RKO (cell line): ENCODE data around the gene IL1B.

ENCODE experiments used
- DNase-seq: peaks from one replicate; pipeline ENCODE4 v3.0.0-alpha.2; 2016; ENCODE audit warnings: low spot score

Gene IL1B

DNA sequence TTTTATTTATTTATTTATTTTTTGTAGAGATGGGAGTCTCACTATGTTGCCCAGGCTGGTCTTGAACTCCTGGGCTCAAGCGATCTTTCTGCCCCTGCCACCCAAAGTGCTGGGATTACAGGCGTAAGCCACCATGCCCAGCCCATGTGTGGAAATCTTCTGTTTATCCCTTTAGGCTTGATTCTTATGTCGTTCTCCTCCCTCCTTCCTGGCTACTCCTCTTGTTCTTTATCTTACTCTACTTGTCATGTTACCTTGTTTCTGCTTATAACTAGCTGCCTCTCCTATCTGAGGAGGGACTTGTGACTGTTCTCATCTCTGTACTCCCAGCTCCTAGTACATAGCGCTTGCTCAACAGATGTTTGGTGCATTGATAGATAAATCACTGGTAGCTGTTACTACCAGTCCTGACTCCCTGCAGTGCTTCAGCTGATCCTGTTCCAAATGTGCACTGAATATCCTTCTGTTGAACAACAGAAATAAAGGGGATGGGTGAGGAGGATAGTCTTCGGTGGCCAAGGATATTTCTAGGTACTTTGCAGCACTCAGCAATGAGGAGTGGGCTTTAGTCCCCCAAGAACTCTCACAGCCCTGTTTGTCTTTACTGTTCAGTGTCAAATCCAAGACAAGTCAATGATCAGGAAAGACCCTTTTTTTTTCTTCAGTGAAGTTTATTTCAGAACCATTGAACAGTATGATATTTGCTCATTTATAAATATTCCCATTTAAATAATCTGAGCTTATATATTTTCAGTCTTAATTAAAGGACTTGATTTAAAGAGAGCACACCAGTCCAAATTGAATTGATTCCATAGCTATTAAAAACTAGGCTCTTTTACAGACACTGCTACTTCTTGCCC lies 7.2 kb downstream of the IL1B start:
- DNase-seq: no peak

DNA sequence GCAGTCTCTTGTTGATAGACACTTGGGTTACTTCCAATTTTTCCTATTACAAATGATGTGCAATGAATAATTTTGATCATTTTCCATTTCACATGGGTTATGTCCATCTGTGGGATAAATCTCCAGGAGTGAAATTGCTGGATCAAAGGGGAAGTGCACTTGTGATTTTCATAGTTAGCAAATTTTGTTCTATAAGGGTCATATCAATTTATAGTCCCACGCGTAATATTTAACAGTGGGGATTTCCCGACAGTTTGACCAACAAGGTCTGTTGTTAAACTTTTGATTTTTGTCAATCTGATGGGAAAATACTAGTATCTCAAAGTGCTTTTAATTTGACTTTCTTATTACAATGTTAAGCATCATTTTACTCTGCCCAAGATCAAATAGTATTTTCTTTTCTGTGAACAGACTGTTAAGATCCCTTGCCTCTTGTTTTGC lies 8.3 kb downstream of the IL1B start:
- DNase-seq: no peak

DNA sequence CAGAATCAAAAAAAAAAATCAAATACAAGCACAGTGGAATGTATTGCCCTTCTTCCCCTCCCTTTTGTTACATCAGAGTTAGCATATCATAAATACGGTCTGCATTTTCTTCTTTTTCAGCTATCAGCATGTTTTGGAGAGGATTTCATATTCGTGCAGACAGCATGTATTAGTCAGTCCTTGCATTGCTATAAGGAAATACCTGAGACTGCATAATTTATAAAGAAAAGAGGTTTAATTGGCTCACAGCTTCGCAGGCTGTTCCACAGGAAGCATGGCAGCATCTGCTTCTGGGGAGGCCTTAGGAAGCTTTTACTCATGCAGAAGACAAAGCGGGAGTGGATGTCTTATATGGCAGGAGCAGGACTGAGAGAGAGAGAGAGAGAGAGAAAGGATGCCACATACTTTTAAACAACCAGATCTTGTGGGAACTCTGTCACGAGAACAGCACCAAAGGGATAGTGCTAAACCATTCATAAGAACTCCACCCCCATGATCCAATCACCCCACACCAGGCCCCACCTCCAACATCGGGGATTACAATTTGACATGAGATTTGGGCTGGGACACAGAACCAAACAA lies 8.9 kb downstream of the IL1B start:
- no peak for DNase-seq

DNA sequence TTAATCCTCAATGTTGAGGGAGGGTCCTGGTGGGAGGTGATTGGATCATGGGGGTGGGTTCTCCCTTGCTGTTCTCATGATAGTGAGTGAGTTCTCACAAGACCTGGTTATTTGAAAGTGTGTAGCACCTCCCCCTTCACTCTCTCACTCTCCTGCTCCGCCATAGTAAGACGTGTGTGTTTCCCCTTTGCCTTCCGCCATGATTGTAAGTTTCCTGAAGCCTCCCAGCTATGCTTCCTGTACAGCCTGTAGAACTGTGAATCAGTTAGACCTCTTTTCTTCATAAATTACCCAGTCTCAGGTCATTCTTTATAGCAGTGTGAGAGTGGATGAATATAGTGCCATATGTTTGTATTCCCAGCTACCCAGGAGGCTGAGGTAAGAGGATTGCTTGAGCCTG lies 9.6 kb downstream of the IL1B start:
- no peak for DNase-seq

DNA sequence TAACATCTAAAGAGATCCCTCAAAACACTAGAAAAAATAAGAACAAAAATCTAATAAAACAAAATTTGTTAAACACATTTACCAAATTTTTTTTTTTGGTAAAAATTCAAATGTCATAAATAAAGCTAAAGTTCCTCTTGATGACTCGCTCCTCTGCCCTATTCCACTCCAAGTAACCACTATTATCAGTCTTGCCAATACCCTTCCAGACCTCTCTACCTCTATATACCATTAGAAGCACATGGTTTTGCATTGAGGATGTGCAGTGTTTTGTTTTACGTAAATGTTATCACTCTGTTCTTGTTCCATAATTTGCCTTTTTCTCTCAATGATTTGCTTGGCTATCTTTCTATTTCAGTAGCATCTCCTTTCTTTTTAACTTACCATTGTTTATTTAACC lies 10.9 kb downstream of the IL1B start:
- no peak for DNase-seq

DNA sequence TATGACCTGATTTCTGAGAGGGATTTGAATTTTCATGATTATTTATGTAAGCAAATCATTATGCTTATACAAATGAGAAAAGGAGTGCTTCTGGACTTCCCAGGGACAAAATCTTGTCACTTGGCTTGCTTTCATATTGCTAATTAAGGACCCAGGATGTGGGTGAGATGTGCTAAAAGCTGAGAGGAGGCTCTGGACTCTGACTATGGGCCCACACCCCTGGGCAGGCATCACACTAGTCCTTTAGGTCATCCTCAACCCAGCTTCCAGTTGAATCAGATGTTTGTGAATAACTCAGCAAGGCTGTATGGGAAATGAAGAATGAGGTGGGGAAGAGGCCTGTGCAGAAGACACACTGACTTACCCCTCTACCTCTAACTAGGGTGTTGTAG lies 11.9 kb downstream of the IL1B start:
- DNase-seq: no peak

DNA sequence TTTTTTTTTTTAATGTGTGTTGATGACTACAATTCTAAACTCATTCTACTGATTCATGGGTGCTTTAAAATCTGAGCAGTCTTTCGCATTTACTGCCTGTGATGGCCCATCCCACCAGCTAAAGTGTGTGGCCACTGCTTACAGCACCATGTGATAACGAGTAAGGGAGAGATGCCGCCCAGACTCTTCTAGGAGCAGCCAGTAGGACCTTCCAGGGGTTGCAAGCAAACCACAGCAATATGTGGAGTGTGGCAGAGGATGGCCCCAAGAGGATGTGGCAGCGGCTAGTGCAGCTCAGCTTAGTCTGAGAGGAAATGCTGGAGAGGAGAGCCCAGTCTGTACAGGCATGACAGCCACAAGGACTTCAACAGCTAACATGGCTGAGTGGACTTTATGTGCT lies 14.9 kb downstream of the IL1B start:
- DNase-seq: no peak

DNA sequence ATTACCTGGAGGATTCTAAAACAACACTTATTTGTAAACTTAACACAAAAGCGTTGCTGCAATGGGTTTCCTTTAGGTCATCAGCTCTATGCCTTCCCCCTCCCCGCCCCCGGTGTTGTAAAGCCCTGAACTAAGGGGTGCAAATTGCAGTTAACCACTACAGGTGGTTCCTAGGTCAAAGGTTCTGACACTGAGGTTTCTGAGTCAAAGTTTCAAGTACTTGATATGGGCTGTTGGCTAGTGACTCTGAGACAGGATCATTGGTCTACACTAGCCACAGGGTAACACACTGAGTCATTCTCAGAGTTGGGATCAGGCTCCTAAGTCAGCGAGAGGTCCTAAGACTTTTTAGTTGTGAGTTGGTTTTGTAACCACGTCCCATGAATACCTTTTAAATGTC lies 15.4 kb downstream of the IL1B start:
- DNase-seq: no peak

DNA sequence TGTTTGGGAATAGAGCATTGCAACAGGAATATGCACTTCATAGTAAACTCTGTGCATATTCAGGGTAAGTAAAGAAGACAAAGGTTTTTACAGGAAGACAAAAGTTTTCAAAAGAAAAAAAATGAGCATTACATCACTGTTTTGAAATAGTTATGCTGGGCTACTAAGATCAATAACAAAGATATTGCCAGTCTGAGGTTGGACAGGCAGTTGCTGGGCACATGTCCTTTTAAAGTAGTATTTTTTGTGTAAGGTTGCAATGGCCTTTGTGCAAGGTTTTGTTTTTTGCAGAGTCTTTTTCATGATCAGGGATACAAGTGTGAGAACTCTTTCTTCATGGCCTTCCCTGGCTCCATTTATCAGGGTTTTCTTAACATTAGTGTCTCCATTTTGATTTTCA lies 16.2 kb downstream of the IL1B start:
- DNase-seq: no peak

DNA sequence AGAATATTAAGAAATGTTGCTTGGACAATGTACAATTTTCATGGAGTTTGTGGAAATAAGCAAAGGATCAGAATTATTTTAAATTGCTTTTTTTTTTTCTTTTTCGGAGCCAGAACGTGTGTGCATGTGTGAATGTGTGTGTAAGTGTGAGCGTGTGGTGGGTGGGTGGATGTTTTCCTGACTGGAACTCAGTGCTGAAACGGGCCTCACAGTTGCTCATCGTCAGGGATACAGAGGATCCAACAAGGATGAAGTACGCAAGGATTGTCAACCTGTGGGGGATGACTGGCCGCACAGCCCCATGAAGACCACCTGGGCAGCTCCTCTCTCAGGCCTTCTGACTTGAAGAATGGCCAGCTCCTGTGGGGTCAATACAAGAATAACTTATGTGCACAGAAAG lies 17.5 kb downstream of the IL1B start:
- DNase-seq: no peak

DNA sequence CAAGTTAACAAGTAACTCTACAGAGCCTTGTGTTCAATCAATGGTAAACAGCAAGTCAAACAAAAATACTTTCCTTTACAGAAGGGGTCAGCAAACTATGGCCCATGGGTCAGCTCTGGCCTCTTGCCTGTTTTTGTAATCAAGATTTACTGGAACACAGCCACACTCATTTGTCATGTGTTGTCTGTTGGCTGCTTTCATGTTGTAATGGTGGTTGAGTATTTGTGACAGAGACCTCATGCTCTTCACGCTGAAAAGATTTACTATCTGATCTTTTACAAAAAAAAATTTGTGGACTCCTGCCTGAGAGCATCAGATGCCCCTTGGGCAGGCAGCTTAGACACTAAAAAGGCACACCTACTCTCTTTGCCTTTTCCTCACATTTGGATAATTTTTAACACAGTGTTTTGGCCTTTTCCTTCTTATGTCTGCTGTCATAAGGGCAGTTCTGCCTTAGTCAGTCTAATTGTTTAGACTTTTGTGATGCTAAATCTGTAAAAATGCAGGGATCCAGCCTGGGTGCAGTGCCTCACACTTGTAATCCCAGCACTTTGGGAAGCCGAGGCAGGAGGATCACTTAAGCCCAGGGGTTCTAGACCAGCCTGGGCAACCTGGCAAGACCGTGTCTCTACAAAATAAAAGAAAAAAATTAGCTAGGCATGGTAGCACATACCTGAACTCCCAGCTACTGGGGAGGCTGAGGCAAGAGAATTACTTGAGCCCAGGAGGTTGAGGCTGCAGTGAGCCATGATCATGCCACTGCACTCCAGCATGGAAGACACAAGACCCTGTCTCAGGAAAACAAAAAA lies 18.3 kb downstream of the IL1B start:
- DNase-seq: no peak

DNA sequence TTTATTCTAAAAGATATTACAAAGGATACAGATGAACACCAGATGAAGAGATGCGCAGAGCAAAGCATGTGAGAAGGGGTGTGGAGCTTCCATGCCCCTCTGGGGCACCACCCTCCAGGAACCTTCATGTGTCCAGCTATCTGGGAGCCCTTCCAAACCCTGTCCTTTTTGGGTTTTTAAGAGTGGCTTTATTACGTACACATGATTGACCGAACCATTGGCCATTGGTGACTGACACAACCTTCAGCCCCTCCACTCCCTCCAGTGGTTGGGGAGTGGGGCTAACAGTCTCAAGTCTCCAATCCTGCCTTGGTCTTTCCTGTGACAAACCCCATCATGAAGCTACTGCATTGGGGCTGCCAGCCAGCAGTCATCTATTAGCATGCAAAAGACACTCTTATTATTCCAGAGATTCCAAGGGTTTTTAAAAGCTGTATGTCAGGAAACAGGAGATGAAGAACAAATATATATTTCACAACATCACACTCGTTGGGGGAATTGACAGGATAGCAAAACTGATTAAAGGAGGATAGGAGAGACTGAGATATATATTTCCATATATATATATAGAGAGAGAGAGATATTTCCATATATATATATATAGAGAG lies 19.4 kb downstream of the IL1B start:
- no peak for DNase-seq

DNA sequence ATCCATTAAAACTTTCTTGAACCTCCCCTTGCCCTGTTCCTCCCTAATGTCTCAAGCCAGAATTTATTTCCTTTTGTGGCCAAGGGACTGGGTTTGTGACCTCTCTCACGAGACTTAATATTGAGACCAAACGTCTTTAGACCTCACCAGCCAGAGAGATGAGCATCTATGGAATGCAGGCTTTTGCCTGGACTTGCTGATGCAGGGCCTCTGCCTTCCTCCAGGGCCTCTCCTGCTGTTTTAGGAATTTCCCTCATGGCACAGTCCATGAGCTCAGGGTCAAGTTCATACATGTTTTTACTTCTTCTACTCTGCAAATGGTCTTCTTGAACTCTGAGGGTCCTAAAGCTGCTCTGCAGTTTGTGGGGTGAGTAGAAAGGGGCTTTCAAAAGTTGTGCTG lies 22.3 kb downstream of the IL1B start:
- no peak for DNase-seq

DNA sequence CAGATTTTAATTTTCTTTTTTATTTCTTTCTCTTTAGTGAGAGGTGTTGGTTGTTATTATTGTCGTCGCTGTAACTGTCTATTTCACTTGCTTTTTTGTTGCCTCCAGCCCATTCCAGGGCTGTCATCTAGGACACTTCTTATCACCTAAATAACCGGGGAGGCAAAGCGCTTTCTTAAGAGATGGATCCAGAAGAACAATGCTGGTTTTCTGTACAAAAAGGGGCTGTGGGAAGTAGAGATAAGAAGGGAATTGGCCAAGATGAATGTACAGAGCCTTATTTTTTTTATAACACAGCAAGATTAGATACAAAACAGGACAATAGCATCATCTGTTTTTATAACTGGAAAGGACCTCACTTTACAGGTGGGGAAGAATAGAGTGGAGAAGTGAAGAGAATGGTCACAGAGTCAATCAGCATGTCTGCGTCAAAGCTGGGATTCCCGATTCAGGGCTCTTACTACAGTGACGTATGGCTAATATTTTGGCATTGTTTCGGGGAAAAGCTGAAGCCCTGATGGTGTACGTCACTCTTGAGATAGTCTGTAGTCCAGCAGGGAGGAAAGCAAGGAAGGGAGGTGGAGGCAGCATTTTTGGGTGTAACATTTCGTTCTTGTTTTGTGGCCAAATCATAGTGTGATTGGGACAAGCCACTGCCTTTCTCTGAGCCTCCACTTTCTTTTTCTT lies 23.2 kb downstream of the IL1B start:
- DNase-seq: no peak

DNA sequence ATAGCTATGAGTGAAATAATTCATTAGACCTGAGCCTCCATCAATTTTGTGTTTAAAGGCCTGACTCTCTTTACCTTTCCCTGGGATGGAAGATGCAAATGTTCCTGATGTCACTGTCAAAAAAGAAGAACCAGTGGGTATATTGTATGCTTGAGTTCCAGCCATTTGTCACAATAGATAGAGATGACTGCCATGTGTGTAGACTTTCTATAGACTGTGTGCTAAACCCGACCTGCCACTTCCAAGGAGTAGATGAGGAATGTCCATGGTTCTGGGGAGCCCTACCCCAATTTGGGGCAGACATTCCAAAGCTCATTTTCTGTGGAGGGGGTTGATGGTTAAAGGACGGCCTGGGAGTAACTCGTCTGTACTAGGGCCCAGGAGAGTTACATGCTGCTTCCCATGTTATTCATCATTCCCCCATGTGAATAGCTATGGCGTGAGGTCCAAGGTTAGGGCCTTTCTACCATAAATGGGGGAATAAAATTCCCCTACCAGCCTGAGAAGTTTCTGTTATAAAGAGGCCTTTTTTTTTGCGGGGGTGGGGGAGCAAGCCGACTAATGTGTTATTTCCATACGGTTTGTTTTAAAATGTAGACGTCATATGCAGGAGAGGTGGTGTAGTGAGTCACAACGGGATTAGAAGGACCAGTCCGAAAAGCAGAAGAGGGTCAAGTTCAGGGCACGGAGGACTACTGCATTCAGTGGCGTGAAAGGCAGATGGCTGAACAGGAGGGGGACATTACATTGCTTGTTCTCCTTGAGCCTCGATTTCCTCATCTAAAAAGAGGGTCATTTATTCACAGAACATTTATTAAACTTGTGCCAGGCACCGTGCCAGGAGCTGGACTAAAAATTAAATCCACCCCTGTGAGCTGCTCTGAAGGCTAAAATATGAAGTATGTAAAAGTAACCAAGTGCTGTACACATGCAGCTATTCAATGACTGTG lies 24.0 kb downstream of the IL1B start:
- DNase-seq: no peak

DNA sequence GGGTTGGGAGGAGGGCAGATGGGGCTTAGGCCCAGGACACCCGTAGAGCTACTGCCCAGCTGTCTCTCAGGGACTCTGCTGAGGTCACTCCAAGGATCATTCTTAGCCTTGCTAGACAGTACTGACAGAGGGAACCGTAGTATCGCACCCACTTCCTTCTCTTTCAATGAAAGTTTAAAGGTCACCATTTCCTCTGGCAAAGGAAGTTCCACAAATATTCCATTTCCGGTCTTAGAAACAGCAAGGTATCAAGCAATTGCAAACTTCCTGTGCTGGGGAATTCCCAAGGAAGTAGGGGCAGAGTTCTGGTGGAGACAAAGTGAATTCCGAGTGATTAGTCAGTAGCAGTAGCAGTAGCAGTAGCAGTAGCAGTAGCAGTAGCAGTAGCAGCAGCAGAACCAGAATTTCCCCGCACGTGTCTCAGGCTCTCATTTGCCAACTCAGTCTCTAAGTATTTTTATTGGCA lies 24.7 kb downstream of the IL1B start:
- DNase-seq: no peak

DNA sequence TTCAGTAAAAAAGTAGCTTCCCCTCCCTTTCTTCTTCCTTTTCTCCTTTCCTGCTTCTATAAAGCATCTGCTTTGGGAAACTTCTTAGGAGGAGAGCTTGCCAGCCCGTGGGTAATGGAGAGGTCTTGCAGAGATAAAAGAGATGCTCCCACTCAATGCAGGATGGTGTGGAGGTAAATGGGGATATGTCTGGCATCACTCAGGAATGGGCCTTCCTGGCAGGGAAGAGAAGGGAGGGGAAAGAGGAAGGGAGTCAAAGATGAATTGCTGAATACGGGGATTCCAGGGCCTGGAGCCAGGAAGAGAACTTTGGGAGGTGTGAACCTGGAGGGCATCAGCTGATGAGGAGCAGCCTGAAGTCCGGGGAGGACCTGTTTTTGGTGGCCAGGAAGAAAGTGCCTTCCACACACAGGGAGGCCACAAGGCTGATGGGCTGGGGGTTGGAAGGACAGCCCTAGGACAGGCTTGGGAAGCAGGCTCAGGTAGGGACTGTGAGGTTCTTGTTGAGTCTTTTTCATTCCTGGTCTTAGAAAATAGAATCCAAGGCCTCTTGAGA lies 25.2 kb downstream of the IL1B start:
- no peak for DNase-seq

DNA sequence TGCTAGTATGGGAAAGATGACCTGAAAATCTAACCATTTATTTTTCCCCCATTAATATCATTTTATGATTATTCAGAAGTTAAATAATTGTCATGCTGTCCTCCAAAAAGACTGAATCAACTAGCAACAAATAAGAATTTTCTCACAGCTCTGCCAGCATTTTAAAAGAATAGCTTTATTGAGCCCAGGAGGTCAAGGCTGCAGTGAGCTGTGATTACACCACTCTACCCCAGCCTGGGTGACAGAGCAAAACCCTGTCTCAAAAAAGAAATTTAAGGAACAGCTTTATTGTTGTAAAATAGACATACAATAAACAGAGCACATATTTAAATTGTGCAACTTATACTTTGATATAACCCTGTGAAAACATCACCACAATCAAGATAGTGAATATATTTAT lies 27.5 kb downstream of the IL1B start:
- no peak for DNase-seq

DNA sequence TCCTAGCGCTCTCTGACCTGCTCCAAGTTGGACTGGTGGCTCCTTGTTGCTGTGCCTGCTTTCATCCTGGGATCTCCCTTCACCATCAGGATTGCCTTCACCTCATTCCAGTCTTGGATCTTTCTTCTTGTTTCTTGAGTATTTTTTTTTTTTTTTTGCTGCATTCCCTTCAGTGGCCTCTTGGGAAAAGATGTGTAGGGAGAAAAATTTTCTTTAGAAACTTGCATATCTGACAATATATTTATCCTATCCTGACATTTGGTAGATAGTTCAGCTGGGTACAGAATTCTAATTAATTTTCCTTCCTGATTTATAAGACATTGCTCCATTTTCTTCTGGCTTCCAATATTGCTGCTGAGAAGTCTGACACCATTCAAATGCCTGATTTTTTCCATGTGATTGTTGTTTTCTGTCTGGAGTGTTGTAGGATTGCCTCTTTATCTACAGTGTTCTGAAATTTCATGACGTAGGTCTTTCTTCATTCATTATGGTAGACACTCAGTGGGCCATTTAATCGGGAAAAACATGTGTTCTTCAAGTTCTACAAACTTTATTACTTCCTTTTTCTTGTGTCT lies 29.3 kb downstream of the IL1B start:
- DNase-seq: no peak

DNA sequence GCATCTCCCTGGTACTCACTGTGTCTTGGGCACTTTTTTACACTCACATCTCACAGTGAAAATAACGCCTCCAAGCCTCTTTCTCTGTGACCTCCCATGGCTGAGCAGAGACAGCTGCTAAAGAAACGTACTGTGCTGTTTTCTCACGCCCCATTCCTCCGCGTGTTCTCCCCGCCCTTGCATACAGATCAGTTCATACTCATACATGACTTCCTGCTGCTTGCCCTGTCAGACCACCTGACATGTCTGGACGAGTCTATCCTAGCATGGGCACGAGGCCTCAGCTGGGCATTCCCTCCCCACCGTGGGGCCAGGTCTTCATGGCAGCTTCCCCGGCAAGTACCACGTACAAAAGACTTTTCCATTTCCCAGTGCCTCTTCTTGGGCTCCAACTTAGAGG lies 31.0 kb downstream of the IL1B start:
- no peak for DNase-seq
